Measurements from ENCODE around the gene KAZN.

KAZN gene

GRCh38 chr1:14725238-14725637, 126.8 kb downstream of the KAZN start:
- Histone ChIP-seq H3K36me3 (ENCODE audit: insufficient read depth, low read length) (no peaks in the 10 kb centered on the region), H3K27me3 (ENCODE audit: insufficient read depth, low read length) (no peaks in the 10 kb centered on the region), H3K27ac (ENCODE audit: low read depth, low read length) (no peak overlapping the region), H3K4me3 (ENCODE audit: low read depth, low read length) (no peak overlapping the region), H3K4me1 (ENCODE audit: control insufficient read depth, insufficient read depth, low read length, unreplicated experiment) (no peaks in the 10 kb centered on the region), H2AFZ (ENCODE audit: low read length, unreplicated experiment) (no peak overlapping the region), H3K79me2 (ENCODE audit: control insufficient read depth, insufficient read depth, low read length, unreplicated experiment) (no peaks in the 10 kb centered on the region)

- Histone ChIP-seq H3K36me3 (ENCODE audit: insufficient read depth, low read length) (no peaks in the 10 kb centered on the region), H2AFZ (ENCODE audit: low read length, unreplicated experiment) (no peak overlapping the region), H3K27me3 (ENCODE audit: insufficient read depth, low read length) (no peaks in the 10 kb centered on the region), H3K79me2 (ENCODE audit: control insufficient read depth, insufficient read depth, low read length, unreplicated experiment) (no peaks in the 10 kb centered on the region), H3K27ac (ENCODE audit: low read depth, low read length) (no peak overlapping the region), H3K4me3 (ENCODE audit: low read depth, low read length) (no peak overlapping the region), H3K4me1 (ENCODE audit: control insufficient read depth, insufficient read depth, low read length, unreplicated experiment) (no peaks in the 10 kb centered on the region)
These were observed 127.2 kb downstream of the KAZN start for GRCh38 chr1:14725695-14726094.

- H3K4me3 ChIP-seq (ENCODE audit: low read depth, low read length), result no peak overlapping the region
- H3K4me1 ChIP-seq (ENCODE audit: control insufficient read depth, insufficient read depth, low read length, unreplicated experiment), result no peaks in the 10 kb centered on the region
- no peaks in the 10 kb centered on the region for H3K27me3 ChIP-seq (ENCODE audit: insufficient read depth, low read length)
- H3K27ac ChIP-seq (ENCODE audit: low read depth, low read length), result no peak overlapping the region
- H2AFZ ChIP-seq (ENCODE audit: low read length, unreplicated experiment), result no peak overlapping the region
- no peaks in the 10 kb centered on the region for H3K79me2 ChIP-seq (ENCODE audit: control insufficient read depth, insufficient read depth, low read length, unreplicated experiment)
- no peaks in the 10 kb centered on the region for H3K36me3 ChIP-seq (ENCODE audit: insufficient read depth, low read length)
These were observed 128.1 kb downstream of the KAZN start for GRCh38 chr1:14726606-14727005.

GRCh38 chr1:14728516-14728915, 130.0 kb downstream of the KAZN start:
- Histone ChIP-seq H3K27ac (ENCODE audit: low read depth, low read length) (no peak overlapping the region), H3K36me3 (ENCODE audit: insufficient read depth, low read length) (no peaks in the 10 kb centered on the region), H3K27me3 (ENCODE audit: insufficient read depth, low read length) (no peaks in the 10 kb centered on the region), H3K4me3 (ENCODE audit: low read depth, low read length) (no peak overlapping the region), H2AFZ (ENCODE audit: low read length, unreplicated experiment) (no peak overlapping the region), H3K4me1 (ENCODE audit: control insufficient read depth, insufficient read depth, low read length, unreplicated experiment) (peaks cover 5% of the 10 kb centered on the region), H3K79me2 (ENCODE audit: control insufficient read depth, insufficient read depth, low read length, unreplicated experiment) (no peaks in the 10 kb centered on the region)

GRCh38 chr1:14732728-14733047, 134.2 kb downstream of the KAZN start:
- H3K79me2 ChIP-seq (ENCODE audit: control insufficient read depth, insufficient read depth, low read length, unreplicated experiment), result no peaks in the 10 kb centered on the region
- H3K36me3 ChIP-seq (ENCODE audit: insufficient read depth, low read length), result no peaks in the 10 kb centered on the region
- H2AFZ ChIP-seq (ENCODE audit: low read length, unreplicated experiment), result no peak overlapping the region
- peaks cover 5% of the 10 kb centered on the region for H3K4me1 ChIP-seq (ENCODE audit: control insufficient read depth, insufficient read depth, low read length, unreplicated experiment)
- H3K27me3 ChIP-seq (ENCODE audit: insufficient read depth, low read length), result no peaks in the 10 kb centered on the region
- no peak overlapping the region for H3K4me3 ChIP-seq (ENCODE audit: low read depth, low read length)
- no peak overlapping the region for H3K27ac ChIP-seq (ENCODE audit: low read depth, low read length)

GRCh38 chr1:14733048-14733778, 134.7 kb downstream of the KAZN start:
- H3K4me1 ChIP-seq (ENCODE audit: control insufficient read depth, insufficient read depth, low read length, unreplicated experiment), result peaks cover 5% of the 10 kb centered on the region
- no peaks in the 10 kb centered on the region for H3K79me2 ChIP-seq (ENCODE audit: control insufficient read depth, insufficient read depth, low read length, unreplicated experiment)
- H2AFZ ChIP-seq (ENCODE audit: low read length, unreplicated experiment), result no peak overlapping the region
- H3K27me3 ChIP-seq (ENCODE audit: insufficient read depth, low read length), result no peaks in the 10 kb centered on the region
- H3K36me3 ChIP-seq (ENCODE audit: insufficient read depth, low read length), result no peaks in the 10 kb centered on the region
- no peak overlapping the region for H3K4me3 ChIP-seq (ENCODE audit: low read depth, low read length)
- no peak overlapping the region for H3K27ac ChIP-seq (ENCODE audit: low read depth, low read length)

GRCh38 chr1:14733779-14734140, 135.3 kb downstream of the KAZN start:
- Histone ChIP-seq H3K79me2 (ENCODE audit: control insufficient read depth, insufficient read depth, low read length, unreplicated experiment) (no peaks in the 10 kb centered on the region), H3K4me3 (ENCODE audit: low read depth, low read length) (no peak overlapping the region), H2AFZ (ENCODE audit: low read length, unreplicated experiment) (no peak overlapping the region), H3K27me3 (ENCODE audit: insufficient read depth, low read length) (no peaks in the 10 kb centered on the region), H3K27ac (ENCODE audit: low read depth, low read length) (no peak overlapping the region), H3K4me1 (ENCODE audit: control insufficient read depth, insufficient read depth, low read length, unreplicated experiment) (peaks cover 5% of the 10 kb centered on the region), H3K36me3 (ENCODE audit: insufficient read depth, low read length) (no peaks in the 10 kb centered on the region)

- Histone ChIP-seq H3K36me3 (ENCODE audit: insufficient read depth, low read length) (no peaks in the 10 kb centered on the region), H3K4me3 (ENCODE audit: low read depth, low read length) (no peak overlapping the region), H3K4me1 (ENCODE audit: control insufficient read depth, insufficient read depth, low read length, unreplicated experiment) (peaks cover 5% of the 10 kb centered on the region), H2AFZ (ENCODE audit: low read length, unreplicated experiment) (no peak overlapping the region), H3K27me3 (ENCODE audit: insufficient read depth, low read length) (no peaks in the 10 kb centered on the region), H3K79me2 (ENCODE audit: control insufficient read depth, insufficient read depth, low read length, unreplicated experiment) (no peaks in the 10 kb centered on the region), H3K27ac (ENCODE audit: low read depth, low read length) (no peak overlapping the region)
These were observed 137.4 kb downstream of the KAZN start for GRCh38 chr1:14735841-14736240.

GRCh38 chr1:14737561-14738094, 139.1 kb downstream of the KAZN start:
- Histone ChIP-seq H3K27ac (ENCODE audit: low read depth, low read length) (no peak overlapping the region), H3K4me3 (ENCODE audit: low read depth, low read length) (no peak overlapping the region), H3K36me3 (ENCODE audit: insufficient read depth, low read length) (no peaks in the 10 kb centered on the region), H3K4me1 (ENCODE audit: control insufficient read depth, insufficient read depth, low read length, unreplicated experiment) (peaks cover 17% of the 10 kb centered on the region), H3K79me2 (ENCODE audit: control insufficient read depth, insufficient read depth, low read length, unreplicated experiment) (no peaks in the 10 kb centered on the region), H2AFZ (ENCODE audit: low read length, unreplicated experiment) (no peak overlapping the region), H3K27me3 (ENCODE audit: insufficient read depth, low read length) (no peaks in the 10 kb centered on the region)

- Histone ChIP-seq H3K36me3 (ENCODE audit: insufficient read depth, low read length) (no peaks in the 10 kb centered on the region), H3K27me3 (ENCODE audit: insufficient read depth, low read length) (no peaks in the 10 kb centered on the region), H3K4me1 (ENCODE audit: control insufficient read depth, insufficient read depth, low read length, unreplicated experiment) (peaks cover 15% of the 10 kb centered on the region), H2AFZ (ENCODE audit: low read length, unreplicated experiment) (no peak overlapping the region), H3K4me3 (ENCODE audit: low read depth, low read length) (no peak overlapping the region), H3K79me2 (ENCODE audit: control insufficient read depth, insufficient read depth, low read length, unreplicated experiment) (no peaks in the 10 kb centered on the region), H3K27ac (ENCODE audit: low read depth, low read length) (no peak overlapping the region)
These were observed 139.8 kb downstream of the KAZN start for GRCh38 chr1:14738235-14738634.

GRCh38 chr1:14738647-14739046, 140.2 kb downstream of the KAZN start:
- H3K4me3 ChIP-seq (ENCODE audit: low read depth, low read length), result no peak overlapping the region
- no peaks in the 10 kb centered on the region for H3K36me3 ChIP-seq (ENCODE audit: insufficient read depth, low read length)
- H3K4me1 ChIP-seq (ENCODE audit: control insufficient read depth, insufficient read depth, low read length, unreplicated experiment), result peaks cover 14% of the 10 kb centered on the region
- no peak overlapping the region for H2AFZ ChIP-seq (ENCODE audit: low read length, unreplicated experiment)
- no peak overlapping the region for H3K27ac ChIP-seq (ENCODE audit: low read depth, low read length)
- H3K79me2 ChIP-seq (ENCODE audit: control insufficient read depth, insufficient read depth, low read length, unreplicated experiment), result no peaks in the 10 kb centered on the region
- H3K27me3 ChIP-seq (ENCODE audit: insufficient read depth, low read length), result no peaks in the 10 kb centered on the region

Data from ACC112 (cell line).